A549 (cell line): ENCODE results near the gene KLF16. TPM values are rescaled to one million over a fixed set of nuclear protein-coding genes. Genes with fewer than 3 reads are reported as not detected.

Source experiments
- ATAC-seq, 2 experiments: fragments of 200-7000 bp in 1 of 2; fragments of >200 bp in 1 of 2; cut with Nextera tagmentation in 1 of 2; cut with Tn5 transposase in 1 of 2; 3 replicates each; pipeline versions ENCODE4 v1.8.0 to v1.9.1; 2018 to 2020; ENCODE audit warnings: mild to moderate bottlenecking in 1 of 2, moderate library complexity in 1 of 2
- CTCF ChIA-PET: fragments of 300-600 bp; sonication (Branson Sonifier 250); formaldehyde crosslinking; extraction: SDS; loops from one replicate; lab custom pipeline; 2021; ENCODE audit warnings: antibody characterized with exemption, inconsistent platforms; lab: Yijun Ruan, JAX
- POLR2A ChIA-PET: fragments of 350-600 bp; formaldehyde crosslinking; extraction: SDS; loops from one replicate; lab custom pipeline; 2021; ENCODE audit warnings: antibody characterized with exemption, inconsistent platforms; lab: Yijun Ruan, JAX
- DNase-seq, 2 experiments: peaks; one replicate each; pipeline versions ENCODE4 v3.0.0 to v3.0.0-alpha.2; 2011 to 2016; ENCODE audit warnings: low read depth in 1 of 2, low spot score in 1 of 2
- FAIRE-seq: peaks from 2 replicates; lab custom pipeline; 2011; peaks lifted over from hg19 to GRCh38; lab: Jason Lieb, UNC
- H3K27ac ChIP-seq, 2 experiments: fragments of >200 bp; sonication (Bioruptor Twin); formaldehyde crosslinking; 3 replicates each; pipeline ENCODE4 v1.5.1; 2016 to 2017
- H3K4me1 ChIP-seq: fragments of >200 bp; sonication (Bioruptor Twin); formaldehyde crosslinking; 3 replicates; pipeline ENCODE4 v1.6.1; 2016
- H3K4me2 ChIP-seq: fragments of >200 bp; sonication (Bioruptor Twin); formaldehyde crosslinking; 3 replicates; pipeline ENCODE4 v1.6.1; 2016
- H3K4me3 ChIP-seq: fragments of >200 bp; sonication (Bioruptor Twin); formaldehyde crosslinking; 3 replicates; pipeline ENCODE4 v1.5.1; 2016
- H3K9me3 ChIP-seq: fragments of >200 bp; sonication (Bioruptor Twin); formaldehyde crosslinking; 3 replicates; pipeline ENCODE4 v1.6.1; 2016
- ATOH8 ChIP-seq: fragments of 250-450 bp; sonication (Bioruptor Pico); IDR thresholded peaks from 2 replicates; pipeline ENCODE4 v1.5.0; 2020; ENCODE audit warnings: low read depth, mild to moderate bottlenecking, moderate library complexity
- BCL3 ChIP-seq: fragments of >200 bp; sonication (Bioruptor Twin); formaldehyde crosslinking; IDR thresholded peaks from 3 replicates; pipeline ENCODE4 v1.6.1; 2016
- CBX2 ChIP-seq: fragments of 200-600 bp; sonication (generic); IDR thresholded peaks from 2 replicates; pipeline ENCODE4 v1.6.1; 2016; ENCODE audit warnings: low read depth, mild to moderate bottlenecking, borderline replicate concordance
- CTCF ChIP-seq: fragments of >200 bp; sonication (Bioruptor Twin); formaldehyde crosslinking; IDR thresholded peaks from 3 replicates; pipeline ENCODE4 v1.5.1; 2016
- EHMT2 ChIP-seq: fragments of 200-600 bp; sonication (generic); IDR thresholded peaks from 2 replicates; pipeline ENCODE4 v1.6.1; 2016; ENCODE audit warnings: antibody characterized with exemption, low read depth, mild to moderate bottlenecking, moderate library complexity
- FOSB ChIP-seq: fragments of 250-450 bp; sonication (Bioruptor Pico); IDR thresholded peaks from 2 replicates; pipeline ENCODE4 v1.5.0; 2020; ENCODE audit warnings: mild to moderate bottlenecking, moderate library complexity
- HDAC2 ChIP-seq: fragments of 200-600 bp; sonication (generic); IDR thresholded peaks from 2 replicates; pipeline ENCODE4 v1.6.1; 2016
- HMGXB4 ChIP-seq: fragments of 250-450 bp; sonication (Bioruptor Pico); IDR thresholded peaks from 2 replicates; pipeline ENCODE4 v1.5.0; 2021; ENCODE audit warnings: mild to moderate bottlenecking, moderate library complexity, borderline replicate concordance
- HOXA7 ChIP-seq: fragments of 250-450 bp; sonication (Bioruptor Pico); IDR thresholded peaks from 2 replicates; pipeline ENCODE4 v1.5.0; 2020; ENCODE audit warnings: mild to moderate bottlenecking, moderate library complexity
- KDM1A ChIP-seq: fragments of 200-600 bp; sonication (generic); IDR thresholded peaks from 2 replicates; pipeline ENCODE4 v1.6.1; 2016; ENCODE audit warnings: low read depth, mild to moderate bottlenecking
- NR3C1 ChIP-seq: fragments of >200 bp; sonication (Bioruptor Twin); formaldehyde crosslinking; IDR thresholded peaks from 3 replicates; pipeline ENCODE4 v1.6.1; 2017
- PHF8 ChIP-seq: fragments of 200-600 bp; sonication (generic); IDR thresholded peaks from 2 replicates; pipeline ENCODE4 v1.6.1; 2016; ENCODE audit warnings: low read depth, mild to moderate bottlenecking, antibody characterized with exemption, moderate library complexity, borderline replicate concordance
- POLR2A ChIP-seq: IDR thresholded peaks from 2 replicates; pipeline ENCODE4 v1.6.1; 2012; ENCODE audit warnings: mild to moderate bottlenecking, low read length
- RAD21 ChIP-seq, 2 experiments: fragments of >200 bp in 1 of 2; sonication (Bioruptor Twin) in 1 of 2; formaldehyde crosslinking in 1 of 2; IDR thresholded peaks in 1 of 2; conservative IDR thresholded peaks in 1 of 2; 2 replicates in 1 of 2; 3 replicates in 1 of 2; pipeline ENCODE4 v1.6.1; 2012 to 2018; ENCODE audit warnings: inconsistent platforms in 1 of 2
- RCOR1 ChIP-seq: fragments of 150-350 bp; IDR thresholded peaks from 2 replicates; pipeline ENCODE4 v1.6.1; 2014; ENCODE audit warnings: antibody characterized with exemption, low read length, low read depth
- SREBF2 ChIP-seq: fragments of 450-650 bp; IDR thresholded peaks from 2 replicates; pipeline ENCODE4 v1.6.1; 2014; ENCODE audit warnings: mild to moderate bottlenecking, moderate library complexity
- TP53 ChIP-seq: fragments of 250-450 bp; sonication (Bioruptor Pico); IDR thresholded peaks from 2 replicates; pipeline ENCODE4 v1.5.0; 2021; ENCODE audit warnings: mild to moderate bottlenecking, moderate library complexity
- WGBS: methylation state at CpG from one replicate; pipeline ENCODE4 v1.1.6; 2017; ENCODE audit errors: missing lambda C conversion rate; 5-methylcytosine and 5-hydroxymethylcytosine counted together
- polyA plus RNA-seq, 4 experiments: library from polyadenylated mRNA; depleted of rRNA in 3 of 4; stranded (reverse); fragments of >200 nt; fragmentation: RNase III in 1 of 4; extraction: RNeasy Plus Mini Kit Qiagen cat#74134 plus additional on column Dnase treatment in 1 of 4; gene quantifications; 2 replicates in 3 of 4; 3 replicates in 1 of 4; pipeline ENCODE4 v1.2.3, GENCODE V29; 2011 to 2017

The KLF16 gene
- polyA plus RNA-seq, 2 of the 4 experiments (the other 2 are of a cell fraction), result 5.8 to 25.7 TPM

- DNase-seq (no peak), ATAC-seq (no peak), FAIRE-seq (no peak)
- Histone ChIP-seq H3K4me1 (peaks cover 15% of the 10 kb centered on the region), H3K9me3 (no peaks in the 10 kb centered on the region), H3K4me2 (no peak overlapping the region), H3K27ac (no peak overlapping the region), H3K4me3 (no peak overlapping the region)
- POLR2A ChIA-PET, result no interaction called here
- WGBS, result 100% methylated on average over 1 of the region's 22 CpGs
- CTCF ChIA-PET, result interaction anchor here (1.7 to 14.0 kb wide), 3 partner anchors 10 to 171 kb away, joined by 6 to 212 read pairs (median 8); no protein-coding TSS in a partner anchor
- TF ChIP-seq SREBF2, result no peak
- TF ChIP-seq PHF8, result no peak
- no peak for TF ChIP-seq NR3C1
- no peak for TF ChIP-seq CTCF
- TF ChIP-seq RCOR1, result no peak
- TF ChIP-seq FOSB (CRISPR knock-in tag), result no peak
- TF ChIP-seq RAD21 (conservative IDR thresholded peaks at IDR 0.05 in 1 of 2, IDR thresholded peaks at IDR 0.05 in 1 of 2), result no peak
- TF ChIP-seq HDAC2, result no peak
Measured at GRCh38 chr19:1843116-1843515, 20.3 kb downstream of the KLF16 start.

- no peak for TF ChIP-seq HDAC2
- TF ChIP-seq CBX2, result no peak
- TF ChIP-seq HOXA7, result no peak
- no peak for TF ChIP-seq EHMT2
- TF ChIP-seq CTCF, result no peak
- no peak for TF ChIP-seq RCOR1
- no peak for TF ChIP-seq ATOH8 (CRISPR knock-in tag)
- no peak for TF ChIP-seq POLR2A
- no peak for TF ChIP-seq HMGXB4 (CRISPR knock-in tag)
- TF ChIP-seq BCL3, result no peak
- TF ChIP-seq KDM1A, result no peak
- no peak for TF ChIP-seq NR3C1
- TF ChIP-seq TP53, result no peak
- 87% methylated on average over 16 of the region's 35 CpGs for WGBS
- Histone ChIP-seq H3K4me2 (no peak overlapping the region), H3K4me1 (peaks cover 7% of the 10 kb centered on the region), H3K9me3 (no peaks in the 10 kb centered on the region), H3K27ac (no peak overlapping the region), H3K4me3 (no peak overlapping the region)
- DNase-seq (no peak), ATAC-seq (no peak), FAIRE-seq (no peak)
- CTCF ChIA-PET, result interaction anchor here (6.5 to 14.0 kb wide), 2 partner anchors 11 to 16 kb away, joined by 60 to 212 read pairs; no protein-coding TSS in a partner anchor
- POLR2A ChIA-PET, result interaction anchor here (1.2 kb wide), 1 partner anchor 14 kb away, joined by 3 read pairs; no protein-coding TSS in a partner anchor
Measured at GRCh38 chr19:1841209-1841924, 22.0 kb downstream of the KLF16 start.
